CD14-positive monocyte (primary cell): ENCODE data around the gene MPHOSPH10. TPM values are rescaled to one million over a fixed set of nuclear protein-coding genes. Genes with fewer than 3 reads are reported as not detected.

Experiments
- DNase-seq, 3 donors: peaks; one replicate each; pipeline ENCODE4 v3.0.0-alpha.2; 2011 to 2022
- H2AFZ ChIP-seq: 2 replicates; pipeline ENCODE4 v1.6.0; 2012; ENCODE audit warnings: mild to moderate bottlenecking, low read depth, low read length, inconsistent platforms; ENCODE audit not compliant: insufficient read depth, poor library complexity, severe bottlenecking
- H3K27ac ChIP-seq, 2 donors: 1 replicate in 1 of 2; 2 replicates in 1 of 2; pipeline ENCODE4 v1.5.1; 2012 to 2013; ENCODE audit warnings: low read length in 2 of 2, control low read depth in 1 of 2, inconsistent platforms in 1 of 2, low read depth in 1 of 2, mild to moderate bottlenecking in 1 of 2
- H3K27me3 ChIP-seq, 2 donors: one replicate each; pipeline versions ENCODE4 v1.6.0 to v1.6.1; 2011 to 2013; ENCODE audit warnings: low read length in 2 of 2; ENCODE audit not compliant: control insufficient read depth in 2 of 2, insufficient read depth in 2 of 2
- H3K36me3 ChIP-seq, 2 donors: replicated peaks in 1 of 2; 1 replicate in 1 of 2; 2 replicates in 1 of 2; pipeline versions ENCODE4 v1.5.1 to v1.6.1; 2012 to 2013; ENCODE audit warnings: low read length in 2 of 2, control low read depth in 1 of 2, inconsistent platforms in 1 of 2, mild to moderate bottlenecking in 1 of 2; ENCODE audit not compliant: insufficient read depth in 2 of 2, control insufficient read depth in 1 of 2
- H3K4me1 ChIP-seq, 2 donors: 1 replicate in 1 of 2; 2 replicates in 1 of 2; pipeline versions ENCODE4 v1.5.1 to v1.6.1; 2012 to 2013; ENCODE audit warnings: low read length in 2 of 2, control low read depth in 1 of 2, inconsistent platforms in 1 of 2, mild to moderate bottlenecking in 1 of 2, moderate library complexity in 1 of 2; ENCODE audit not compliant: insufficient read depth in 2 of 2, control insufficient read depth in 1 of 2
- H3K4me2 ChIP-seq: replicated peaks from 2 replicates; pipeline ENCODE3; 2012; ENCODE audit warnings: low read length, moderate library complexity, mild to moderate bottlenecking; ENCODE audit not compliant: poor library complexity, severe bottlenecking; ENCODE audit errors: extremely low read depth
- H3K4me3 ChIP-seq, 3 experiments: fragments of 200-600 bp in 1 of 3; sonication (generic) in 1 of 3; replicated peaks in 1 of 3; 1 replicate in 2 of 3; 2 replicates in 1 of 3; pipeline ENCODE4 v1.5.1; 2011 to 2013; ENCODE audit warnings: low read length in 3 of 3, mild to moderate bottlenecking in 3 of 3, control low read depth in 2 of 3, low read depth in 2 of 3, inconsistent platforms in 1 of 3, moderate library complexity in 1 of 3
- H3K79me2 ChIP-seq: 2 replicates; pipeline ENCODE4 v1.6.0; 2012; ENCODE audit warnings: mild to moderate bottlenecking, control low read depth, inconsistent platforms, low read length, moderate library complexity; ENCODE audit not compliant: insufficient read depth
- H3K9ac ChIP-seq: 2 replicates; pipeline ENCODE4 v1.6.0; 2017; ENCODE audit warnings: low read length, mild to moderate bottlenecking; ENCODE audit not compliant: insufficient read depth, poor library complexity, severe bottlenecking
- H3K9me3 ChIP-seq, 2 donors: replicated peaks in 1 of 2; 1 replicate in 1 of 2; 2 replicates in 1 of 2; pipeline versions ENCODE4 v1.5.1 to v1.6.1; 2012 to 2013; ENCODE audit warnings: low read length in 2 of 2, control low read depth in 1 of 2; ENCODE audit not compliant: control insufficient read depth in 1 of 2, insufficient read depth in 1 of 2
- H4K20me1 ChIP-seq: 2 replicates; pipeline ENCODE4 v1.6.0; 2012; ENCODE audit warnings: mild to moderate bottlenecking, low read length, control low read depth, moderate library complexity; ENCODE audit not compliant: insufficient read depth
- H3K27ac Mint-ChIP-seq, 7 donors: one replicate each; pipeline ENCODE4 v1.8.0; 2020; ENCODE audit warnings: mild to moderate bottlenecking in 7 of 7, mixed read lengths in 7 of 7, moderate library complexity in 6 of 7, inconsistent platforms in 2 of 7
- H3K27me3 Mint-ChIP-seq, 3 donors: one replicate each; pipeline ENCODE4 v1.8.0; 2021 to 2022; ENCODE audit warnings: low read depth in 3 of 3, mild to moderate bottlenecking in 3 of 3, mixed read lengths in 3 of 3, moderate library complexity in 3 of 3, inconsistent platforms in 1 of 3
- H3K36me3 Mint-ChIP-seq, 2 donors: one replicate each; pipeline ENCODE4 v1.8.0; 2020; ENCODE audit warnings: mixed read lengths in 2 of 2, inconsistent platforms in 1 of 2, mild to moderate bottlenecking in 1 of 2
- H3K4me1 Mint-ChIP-seq: one replicate; pipeline ENCODE4 v1.8.0; 2020; ENCODE audit warnings: mild to moderate bottlenecking, mixed read lengths
- H3K4me3 Mint-ChIP-seq, 2 donors: one replicate each; pipeline ENCODE4 v1.8.0; 2020; ENCODE audit warnings: mild to moderate bottlenecking in 2 of 2, mixed read lengths in 2 of 2, moderate library complexity in 1 of 2
- H3K9me3 Mint-ChIP-seq, 7 donors: one replicate each; pipeline ENCODE4 v1.8.0; 2020 to 2022; ENCODE audit warnings: mixed read lengths in 7 of 7, mild to moderate bottlenecking in 6 of 7, moderate library complexity in 6 of 7, inconsistent platforms in 2 of 7
- WGBS: methylation state at CpG from one replicate; pipeline ENCODE4 v1.1.5; 2013; ENCODE audit warnings: missing lambda C conversion rate; ENCODE audit not compliant: insufficient coverage; 5-methylcytosine and 5-hydroxymethylcytosine counted together
- intact Hi-C, 2 donors: fragments of 100-400 bp; cut with micrococcal nuclease; formaldehyde crosslinking; loops; one replicate each; pipeline versions ENCODE4 v1.15.0 to v1.15.1; 2023
- polyA plus RNA-seq, 3 donors: library from polyadenylated mRNA; depleted of rRNA in 1 of 3; unstranded in 2 of 3; stranded (reverse) in 1 of 3; fragments of 300-500 nt in 2 of 3; fragments of >200 nt in 1 of 3; fragmentation: Illumina TruSeq in 2 of 3; gene quantifications; 1 replicate in 2 of 3; 2 replicates in 1 of 3; pipeline ENCODE4 v1.2.3, GENCODE V29; 2012 to 2021
- TF ChIP-seq, protein P1 (sequence below): fragments of 200-600 bp; IDR thresholded peaks from one replicate; pipeline ENCODE4 v1.8.0; 2022; ENCODE audit warnings: antibody characterized with exemption, mild to moderate bottlenecking

MPHOSPH10 gene
- polyA plus RNA-seq, 3 donors, result 4.8 to 9.9 (median 5.6) TPM

DNA sequence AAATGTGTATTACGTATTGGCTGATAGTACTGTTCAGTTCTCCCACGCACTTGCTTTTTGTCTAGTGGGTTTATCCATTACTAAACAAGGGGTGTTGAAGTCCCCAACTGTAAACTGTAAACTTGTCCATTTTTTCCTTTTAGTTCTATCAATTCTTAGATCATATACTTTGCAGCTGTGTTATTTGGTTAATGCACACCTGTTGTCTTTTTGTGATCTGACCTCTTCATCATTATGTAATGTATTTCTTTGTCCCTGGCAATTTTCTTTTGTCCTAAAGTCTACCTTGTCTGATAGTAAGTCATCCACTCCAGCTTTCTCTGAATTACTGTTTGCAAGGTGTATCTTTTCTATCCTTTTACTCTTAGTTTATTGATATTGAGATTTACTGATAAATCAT, 22.3 kb upstream of the MPHOSPH10 start:
- Histone ChIP-seq H2AFZ (no peak overlapping the region), H3K4me1 (no peaks in the 10 kb centered on the region), H3K27ac (no peak overlapping the region), H3K4me2 (no peak overlapping the region), H3K36me3 (peaks cover 24 to 46% of the 10 kb centered on the region in 2 donors), H3K79me2 (no peaks in the 10 kb centered on the region), H3K9me3 (no peaks in the 10 kb centered on the region), H3K27me3 (no peaks in the 10 kb centered on the region), H3K9ac (no peak overlapping the region), H3K4me3 (no peak overlapping the region), H4K20me1 (no peaks in the 10 kb centered on the region)
- H3K4me1 Mint-ChIP-seq, result peaks cover 2% of the 10 kb centered on the region
- intact Hi-C loops, result no loop called here
- H3K9me3 Mint-ChIP-seq, result peaks cover 2 to 18% (median 3%) of the 10 kb centered on the region in 7 donors
- peaks cover 0 to 4% (median 1%) of the 10 kb centered on the region in 3 donors for H3K27me3 Mint-ChIP-seq
- no peak overlapping the region for H3K4me3 Mint-ChIP-seq
- TF ChIP-seq, protein P1, sequence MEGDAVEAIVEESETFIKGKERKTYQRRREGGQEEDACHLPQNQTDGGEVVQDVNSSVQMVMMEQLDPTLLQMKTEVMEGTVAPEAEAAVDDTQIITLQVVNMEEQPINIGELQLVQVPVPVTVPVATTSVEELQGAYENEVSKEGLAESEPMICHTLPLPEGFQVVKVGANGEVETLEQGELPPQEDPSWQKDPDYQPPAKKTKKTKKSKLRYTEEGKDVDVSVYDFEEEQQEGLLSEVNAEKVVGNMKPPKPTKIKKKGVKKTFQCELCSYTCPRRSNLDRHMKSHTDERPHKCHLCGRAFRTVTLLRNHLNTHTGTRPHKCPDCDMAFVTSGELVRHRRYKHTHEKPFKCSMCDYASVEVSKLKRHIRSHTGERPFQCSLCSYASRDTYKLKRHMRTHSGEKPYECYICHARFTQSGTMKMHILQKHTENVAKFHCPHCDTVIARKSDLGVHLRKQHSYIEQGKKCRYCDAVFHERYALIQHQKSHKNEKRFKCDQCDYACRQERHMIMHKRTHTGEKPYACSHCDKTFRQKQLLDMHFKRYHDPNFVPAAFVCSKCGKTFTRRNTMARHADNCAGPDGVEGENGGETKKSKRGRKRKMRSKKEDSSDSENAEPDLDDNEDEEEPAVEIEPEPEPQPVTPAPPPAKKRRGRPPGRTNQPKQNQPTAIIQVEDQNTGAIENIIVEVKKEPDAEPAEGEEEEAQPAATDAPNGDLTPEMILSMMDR, result no peak
- H3K36me3 Mint-ChIP-seq, result peaks cover 30 to 38% of the 10 kb centered on the region in 2 donors
- H3K27ac Mint-ChIP-seq, result no peak overlapping the region
- no peak for DNase-seq
- no CpG with 5 or more reads among the region's 2 CpGs for WGBS

DNA sequence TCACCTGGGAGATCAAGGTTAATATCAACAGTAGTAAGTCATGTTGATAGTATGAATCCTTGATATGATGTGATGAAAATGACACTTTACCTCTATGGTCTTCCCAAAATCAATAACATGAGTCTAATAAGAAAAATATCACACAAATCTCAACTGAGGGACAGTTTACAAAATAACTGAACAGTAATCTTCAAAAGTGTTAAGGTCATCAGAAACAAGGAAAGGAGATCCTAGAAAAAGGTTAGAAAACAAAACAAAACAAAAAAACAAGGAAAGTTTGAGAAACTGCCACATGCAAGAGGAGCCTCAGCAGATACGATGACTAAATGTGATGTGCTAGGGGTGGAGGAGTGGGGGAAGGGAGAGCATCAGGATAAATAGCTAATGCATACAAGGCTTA, 16.6 kb upstream of the MPHOSPH10 start:
- Histone ChIP-seq H3K4me3 (no peak overlapping the region), H3K4me2 (no peak overlapping the region), H3K9ac (no peak overlapping the region), H3K27ac (no peak overlapping the region), H3K79me2 (no peaks in the 10 kb centered on the region), H3K27me3 (no peaks in the 10 kb centered on the region), H3K36me3 (peaks cover 44 to 90% of the 10 kb centered on the region in 2 donors), H4K20me1 (no peaks in the 10 kb centered on the region), H3K4me1 (no peaks in the 10 kb centered on the region), H3K9me3 (no peaks in the 10 kb centered on the region), H2AFZ (no peak overlapping the region)
- H3K9me3 Mint-ChIP-seq, result peaks cover 0 to 2% (median 0%) of the 10 kb centered on the region in 7 donors
- WGBS, result no CpG with 5 or more reads among the region's 1 CpG
- DNase-seq, result no peak
- TF ChIP-seq, protein P1, result no peak
- no peak overlapping the region for H3K4me3 Mint-ChIP-seq
- H3K27me3 Mint-ChIP-seq, result no peaks in the 10 kb centered on the region
- H3K27ac Mint-ChIP-seq, result no peak overlapping the region
- H3K36me3 Mint-ChIP-seq, result peaks cover 65 to 67% of the 10 kb centered on the region in 2 donors
- intact Hi-C loops, result no loop called here
- no peaks in the 10 kb centered on the region for H3K4me1 Mint-ChIP-seq
